ENCODE measurements around the gene NLRP1. TPM values are rescaled to one million over a fixed set of nuclear protein-coding genes. Genes with fewer than 3 reads are reported as not detected.

Gene NLRP1
- total RNA-seq, 1 donor from 2014 or later, result 14.4 TPM

DNA sequence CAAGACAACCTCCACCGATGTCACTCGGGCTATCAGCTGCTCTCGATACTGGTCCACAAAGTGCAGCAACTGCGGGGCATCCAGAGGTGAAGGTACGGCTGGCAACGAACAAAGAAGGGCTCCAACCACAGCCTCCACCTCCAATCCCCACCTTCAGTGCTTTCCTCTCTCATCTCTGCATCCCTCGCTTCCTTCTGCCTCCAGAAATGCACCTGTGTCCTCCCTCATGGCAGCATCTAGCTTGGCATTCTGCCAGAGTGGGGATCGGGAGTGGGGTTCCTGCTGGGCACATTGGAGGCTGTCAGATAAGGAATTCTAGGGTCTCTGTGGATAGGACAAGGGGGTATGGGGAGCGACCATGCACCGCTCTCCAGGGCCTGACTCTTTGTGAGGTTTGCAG, 69.3 kb downstream of the NLRP1 start:
- DNase-seq (ENCODE audit: low read depth), result no peak
- TF ChIP-seq, protein P1, sequence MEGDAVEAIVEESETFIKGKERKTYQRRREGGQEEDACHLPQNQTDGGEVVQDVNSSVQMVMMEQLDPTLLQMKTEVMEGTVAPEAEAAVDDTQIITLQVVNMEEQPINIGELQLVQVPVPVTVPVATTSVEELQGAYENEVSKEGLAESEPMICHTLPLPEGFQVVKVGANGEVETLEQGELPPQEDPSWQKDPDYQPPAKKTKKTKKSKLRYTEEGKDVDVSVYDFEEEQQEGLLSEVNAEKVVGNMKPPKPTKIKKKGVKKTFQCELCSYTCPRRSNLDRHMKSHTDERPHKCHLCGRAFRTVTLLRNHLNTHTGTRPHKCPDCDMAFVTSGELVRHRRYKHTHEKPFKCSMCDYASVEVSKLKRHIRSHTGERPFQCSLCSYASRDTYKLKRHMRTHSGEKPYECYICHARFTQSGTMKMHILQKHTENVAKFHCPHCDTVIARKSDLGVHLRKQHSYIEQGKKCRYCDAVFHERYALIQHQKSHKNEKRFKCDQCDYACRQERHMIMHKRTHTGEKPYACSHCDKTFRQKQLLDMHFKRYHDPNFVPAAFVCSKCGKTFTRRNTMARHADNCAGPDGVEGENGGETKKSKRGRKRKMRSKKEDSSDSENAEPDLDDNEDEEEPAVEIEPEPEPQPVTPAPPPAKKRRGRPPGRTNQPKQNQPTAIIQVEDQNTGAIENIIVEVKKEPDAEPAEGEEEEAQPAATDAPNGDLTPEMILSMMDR (IDR thresholded peaks at IDR 0.05; ENCODE audit: insufficient read depth, low read length, poor library complexity, severe bottlenecking), result no peak
- H3K36me3 ChIP-seq (ENCODE audit: control insufficient read depth, insufficient read depth, low read length), result no peaks in the 10 kb centered on the region
- no peak overlapping the region for H3K4me3 ChIP-seq (ENCODE audit: low read depth, low read length)
- H3K27me3 ChIP-seq (ENCODE audit: control insufficient read depth, insufficient read depth, low read length), result no peaks in the 10 kb centered on the region

DNA sequence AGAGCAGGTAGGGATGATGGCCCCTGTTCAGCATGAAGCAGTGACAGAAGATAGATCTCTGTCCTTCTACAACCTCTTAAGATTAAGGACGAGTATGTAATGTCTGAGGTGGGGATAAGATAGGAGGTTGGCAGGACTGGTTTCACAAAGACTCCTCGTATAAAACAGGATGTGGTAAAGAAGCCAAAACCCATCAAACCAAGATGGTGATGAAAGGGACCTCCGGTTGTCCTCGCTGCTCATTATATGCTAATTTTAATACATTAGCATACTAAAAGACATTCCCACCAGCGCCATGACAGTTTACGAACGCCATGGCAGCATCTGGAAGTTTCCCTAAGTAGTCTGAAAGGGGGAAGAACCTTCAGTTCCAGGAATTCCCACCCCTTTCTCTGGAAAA, 70.7 kb downstream of the NLRP1 start:
- DNase-seq (ENCODE audit: low read depth), result no peak
- TF ChIP-seq, protein P1 (IDR thresholded peaks at IDR 0.05; ENCODE audit: insufficient read depth, low read length, poor library complexity, severe bottlenecking), result no peak
- no peaks in the 10 kb centered on the region for H3K27me3 ChIP-seq (ENCODE audit: control insufficient read depth, insufficient read depth, low read length)

DNA sequence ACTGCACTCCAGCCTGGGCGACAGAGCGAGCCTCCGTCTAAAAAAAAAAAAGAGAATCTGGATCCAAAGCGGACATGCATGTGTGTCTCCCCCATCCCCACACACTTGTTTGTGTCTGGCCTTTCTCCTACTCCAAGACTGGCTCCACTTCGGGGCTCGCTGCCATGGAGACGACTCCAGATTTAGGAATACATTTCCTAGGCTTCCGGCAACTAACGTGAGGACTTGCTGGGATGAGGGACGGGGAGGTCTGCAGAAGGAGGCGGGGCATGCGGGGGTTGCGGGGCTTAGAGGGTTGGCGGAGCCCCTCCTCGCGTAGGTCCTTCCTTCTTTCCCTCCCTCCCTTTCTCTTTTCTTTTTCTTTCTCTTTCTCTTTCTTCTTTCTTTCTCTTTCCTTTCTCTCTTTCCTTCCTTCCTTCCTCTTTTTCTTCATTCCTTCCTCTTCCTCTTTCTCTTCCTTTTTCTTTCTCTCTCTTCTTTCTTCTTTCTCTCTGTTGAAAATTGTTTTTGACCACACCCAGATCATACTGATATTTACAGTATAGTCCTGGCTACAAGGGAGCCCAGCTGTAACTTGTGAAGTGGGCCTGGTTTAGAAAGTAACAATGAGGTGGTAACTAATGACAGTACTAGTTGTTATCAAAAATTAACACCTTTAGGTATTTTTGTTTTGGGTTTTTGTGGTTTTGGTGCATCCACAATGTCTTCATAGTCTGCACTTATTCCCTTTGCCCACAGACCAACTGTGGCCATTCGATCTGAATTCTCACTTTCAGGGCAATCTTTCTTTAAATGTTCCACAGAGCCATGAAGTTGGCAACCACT, 72.7 kb downstream of the NLRP1 start:
- DNase-seq (ENCODE audit: low read depth), result no peak
- Histone ChIP-seq H3K4me3 (ENCODE audit: low read depth, low read length) (no peak overlapping the region), H3K27me3 (ENCODE audit: control insufficient read depth, insufficient read depth, low read length) (no peaks in the 10 kb centered on the region), H3K36me3 (ENCODE audit: control insufficient read depth, insufficient read depth, low read length) (no peaks in the 10 kb centered on the region)
- TF ChIP-seq, protein P1 (IDR thresholded peaks at IDR 0.05; ENCODE audit: insufficient read depth, low read length, poor library complexity, severe bottlenecking), result no peak

More for the DNA sequence above, 70.7 kb downstream of the NLRP1 start:
- Histone ChIP-seq H3K4me3 (ENCODE audit: low read depth, low read length) (no peak overlapping the region), H3K36me3 (ENCODE audit: control insufficient read depth, insufficient read depth, low read length) (no peaks in the 10 kb centered on the region)

DNA sequence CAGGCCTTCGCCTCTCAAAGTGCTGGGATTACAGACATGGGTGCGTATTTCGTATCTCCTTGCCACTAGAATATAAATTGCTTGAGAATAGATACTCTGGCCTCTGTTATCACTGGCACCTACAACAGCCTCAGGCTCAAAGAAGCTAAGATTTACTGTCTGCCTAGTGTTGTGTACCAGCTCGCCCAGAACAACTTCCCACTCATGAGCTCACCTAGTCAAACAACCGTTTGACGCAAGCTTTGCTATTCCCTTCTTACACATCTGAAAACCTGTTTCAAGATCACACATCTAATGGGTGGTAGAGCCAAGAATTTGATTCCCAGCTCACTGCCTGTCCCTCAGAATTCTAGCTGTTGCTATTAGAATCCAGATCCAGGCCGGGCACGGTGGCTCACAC, 73.5 kb downstream of the NLRP1 start:
- DNase-seq (ENCODE audit: low read depth), result no peak
- no peaks in the 10 kb centered on the region for H3K27me3 ChIP-seq (ENCODE audit: control insufficient read depth, insufficient read depth, low read length)
- H3K36me3 ChIP-seq (ENCODE audit: control insufficient read depth, insufficient read depth, low read length), result no peaks in the 10 kb centered on the region
- TF ChIP-seq, protein P1 (IDR thresholded peaks at IDR 0.05; ENCODE audit: insufficient read depth, low read length, poor library complexity, severe bottlenecking), result no peak
- H3K4me3 ChIP-seq (ENCODE audit: low read depth, low read length), result no peak overlapping the region

DNA sequence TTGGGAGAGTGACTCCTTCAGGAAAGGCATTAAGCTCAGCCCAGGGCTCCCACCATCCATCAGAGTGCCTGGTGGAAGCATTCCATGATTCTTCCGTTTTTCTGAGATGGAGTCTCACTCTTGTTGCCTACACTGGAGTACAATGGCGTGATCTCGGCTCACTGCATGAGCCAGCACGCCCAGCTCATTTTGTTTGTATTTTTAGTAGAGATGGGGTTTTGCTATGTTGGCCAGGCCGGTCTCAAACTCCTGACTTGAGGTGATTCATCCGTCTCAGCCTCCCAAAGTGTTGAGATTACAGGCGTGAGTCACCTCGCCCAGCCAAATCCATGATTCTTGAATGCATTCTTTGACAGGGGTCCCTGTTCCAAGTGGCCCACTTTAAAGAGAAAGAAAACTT, 74.8 kb downstream of the NLRP1 start:
- TF ChIP-seq, protein P1 (IDR thresholded peaks at IDR 0.05; ENCODE audit: insufficient read depth, low read length, poor library complexity, severe bottlenecking), result no peak
- no peak for DNase-seq (ENCODE audit: low read depth)
- no peaks in the 10 kb centered on the region for H3K27me3 ChIP-seq (ENCODE audit: control insufficient read depth, insufficient read depth, low read length)

DNA sequence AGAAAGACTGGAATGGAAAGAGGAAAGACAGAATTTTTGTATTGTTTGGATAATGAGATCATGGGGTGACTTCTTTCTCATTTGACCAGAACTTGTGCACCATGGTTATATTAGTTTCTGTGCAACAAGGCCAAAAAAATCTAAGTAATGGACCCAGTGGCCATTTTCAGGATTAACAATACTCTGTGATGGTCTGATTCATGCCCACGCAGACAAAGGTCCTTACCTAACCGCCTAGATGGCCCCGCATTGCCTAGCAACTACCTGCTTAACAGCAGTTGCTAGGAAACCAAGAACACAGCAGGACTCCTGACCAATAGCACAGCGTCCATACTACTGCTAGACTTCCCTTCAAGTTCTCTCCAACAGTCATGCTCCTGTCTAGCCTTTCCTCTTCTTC, 75.5 kb downstream of the NLRP1 start:
- Histone ChIP-seq H3K4me3 (ENCODE audit: low read depth, low read length) (no peak overlapping the region), H3K36me3 (ENCODE audit: control insufficient read depth, insufficient read depth, low read length) (no peaks in the 10 kb centered on the region)
- peak; percentile 83 for DNase-seq (ENCODE audit: low read depth)

More for the DNA sequence above, 74.8 kb downstream of the NLRP1 start:
- no peaks in the 10 kb centered on the region for H3K36me3 ChIP-seq (ENCODE audit: control insufficient read depth, insufficient read depth, low read length)
- no peak overlapping the region for H3K4me3 ChIP-seq (ENCODE audit: low read depth, low read length)

More for the DNA sequence above, 75.5 kb downstream of the NLRP1 start:
- no peaks in the 10 kb centered on the region for H3K27me3 ChIP-seq (ENCODE audit: control insufficient read depth, insufficient read depth, low read length)
- TF ChIP-seq, protein P1 (IDR thresholded peaks at IDR 0.05; ENCODE audit: insufficient read depth, low read length, poor library complexity, severe bottlenecking), result no peak

All from kidney epithelial cell (primary cell).